Ovary (tissue), 3 donors: ENCODE data around the gene ABL2.

Experiments used
- CTCF ChIP-seq, 3 donors: fragments of 450-650 bp in 2 of 3; fragments of 200-600 bp in 1 of 3; IDR thresholded peaks; one replicate each; pipeline versions ENCODE4 v1.5.1 to v1.8.0; 2016 to 2022; ENCODE audit warnings: antibody characterized with exemption in 3 of 3, mild to moderate bottlenecking in 1 of 3
- EP300 ChIP-seq: sonication (generic); formaldehyde crosslinking; IDR thresholded peaks from one replicate; pipeline ENCODE4 v1.6.1; 2017; ENCODE audit warnings: antibody characterized with exemption
- donor health status: DM: no; HTN: no; CAD: no.

DNA sequence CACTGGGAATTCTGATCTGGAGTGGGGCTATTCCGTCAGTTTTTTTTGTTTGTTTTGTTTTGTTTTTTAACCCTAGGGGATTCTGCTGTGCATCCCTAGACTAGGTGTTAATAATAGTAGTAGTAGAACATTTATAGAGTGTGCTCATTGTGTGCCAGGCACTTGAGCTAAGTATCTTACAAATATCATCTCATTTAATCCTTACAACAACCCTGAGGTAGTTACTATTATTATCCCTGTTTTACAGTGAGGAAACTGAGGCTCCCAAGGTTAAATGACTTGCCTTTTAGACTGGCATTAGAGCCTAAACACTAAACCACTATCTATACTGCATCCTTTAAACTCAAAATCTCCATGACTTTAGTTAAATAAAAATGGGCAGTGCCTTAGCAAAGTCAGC, 125.5 kb downstream of the ABL2 start:
- TF ChIP-seq EP300, result no peak
- no peak for TF ChIP-seq CTCF (IDR thresholded peaks at IDR 0.05)
